Neutrophil (primary cell): ENCODE measurements around the gene TREM2.
"Not testable (repeated sequence)": the region's sequence is repeated elsewhere in the genome, so short reads cannot be mapped to it uniquely, and the experiment has no call there.

ENCODE experiments used
- H3K27ac ChIP-seq: fragments of 200-600 bp; sonication (generic); 2 replicates; pipeline ENCODE4 v1.5.1; 2016; ENCODE audit warnings: mild to moderate bottlenecking, moderate library complexity
- H3K27me3 ChIP-seq: fragments of 200-600 bp; sonication (generic); 2 replicates; pipeline ENCODE4 v1.6.0; 2016; ENCODE audit warnings: mild to moderate bottlenecking
- H3K36me3 ChIP-seq: fragments of 200-600 bp; sonication (generic); 2 replicates; pipeline ENCODE4 v1.5.1; 2017
- H3K4me1 ChIP-seq, 2 experiments: fragments of 200-600 bp in 1 of 2; sonication (generic) in 1 of 2; 1 replicate in 1 of 2; 2 replicates in 1 of 2; pipeline versions ENCODE4 v1.5.1 to v1.6.1; 2013 to 2016; ENCODE audit warnings: low read depth in 1 of 2, low read length in 1 of 2, mild to moderate bottlenecking in 1 of 2, moderate library complexity in 1 of 2; ENCODE audit not compliant: control insufficient read depth in 1 of 2, insufficient read depth in 1 of 2
- H3K4me3 ChIP-seq, 2 experiments: fragments of 200-600 bp in 1 of 2; sonication (generic) in 1 of 2; 1 replicate in 1 of 2; 2 replicates in 1 of 2; pipeline ENCODE4 v1.5.1; 2013 to 2016; ENCODE audit warnings: low read depth in 1 of 2, low read length in 1 of 2, mild to moderate bottlenecking in 1 of 2, moderate library complexity in 1 of 2
- H3K9me3 ChIP-seq: fragments of 200-600 bp; sonication (generic); 2 replicates; pipeline ENCODE4 v1.5.1; 2016
- TF ChIP-seq, protein P1 (sequence below): fragments of 200-600 bp; sonication (generic); IDR thresholded peaks from 2 replicates; pipeline ENCODE4 v1.5.1; 2016; ENCODE audit warnings: antibody characterized with exemption

The TREM2 gene

DNA sequence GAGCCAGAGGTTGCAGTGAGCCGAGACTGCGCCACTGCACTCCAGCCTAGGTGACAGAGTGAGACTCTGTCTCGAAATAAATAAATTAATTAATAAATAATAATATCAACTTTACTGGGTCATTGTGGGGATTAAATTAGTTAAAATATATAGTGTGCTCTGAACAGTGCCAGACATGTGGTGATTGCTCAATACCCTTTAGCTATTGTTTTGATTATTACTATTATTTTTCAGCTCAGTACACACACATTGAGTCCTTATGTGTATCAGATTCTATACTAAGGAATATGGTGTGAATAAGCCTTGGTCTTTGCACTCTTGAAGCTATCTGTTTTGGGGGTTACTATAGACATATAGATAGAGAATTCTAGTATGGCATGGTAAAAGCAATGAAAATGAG lies 37.6 kb downstream of the TREM2 start:
- Histone ChIP-seq H3K9me3 (no peaks in the 10 kb centered on the region), H3K27ac (no peak overlapping the region), H3K4me3 (no peak overlapping the region)

DNA sequence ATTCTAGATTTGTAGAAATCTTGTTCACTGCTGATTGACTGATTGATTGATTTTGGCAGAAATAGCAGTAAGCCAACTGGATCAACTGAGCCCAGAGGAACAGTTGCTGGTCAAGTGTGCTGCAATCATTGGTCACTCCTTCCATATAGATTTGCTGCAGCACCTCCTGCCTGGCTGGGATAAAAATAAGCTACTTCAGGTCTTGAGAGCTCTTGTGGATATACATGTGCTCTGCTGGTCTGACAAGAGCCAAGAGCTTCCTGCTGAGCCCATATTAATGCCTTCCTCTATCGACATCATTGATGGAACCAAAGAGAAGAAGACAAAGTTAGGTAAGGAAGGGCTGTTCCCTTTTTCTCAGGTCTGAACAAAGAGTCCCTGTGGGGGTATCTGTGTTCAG lies 40.0 kb downstream of the TREM2 start:
- Histone ChIP-seq H3K36me3 (peaks cover 28% of the 10 kb centered on the region), H3K27me3 (no peaks in the 10 kb centered on the region), H3K9me3 (no peaks in the 10 kb centered on the region), H3K4me3 (no peak overlapping the region), H3K4me1 (no peaks in the 10 kb centered on the region), H3K27ac (no peak overlapping the region)
- TF ChIP-seq, protein P1, sequence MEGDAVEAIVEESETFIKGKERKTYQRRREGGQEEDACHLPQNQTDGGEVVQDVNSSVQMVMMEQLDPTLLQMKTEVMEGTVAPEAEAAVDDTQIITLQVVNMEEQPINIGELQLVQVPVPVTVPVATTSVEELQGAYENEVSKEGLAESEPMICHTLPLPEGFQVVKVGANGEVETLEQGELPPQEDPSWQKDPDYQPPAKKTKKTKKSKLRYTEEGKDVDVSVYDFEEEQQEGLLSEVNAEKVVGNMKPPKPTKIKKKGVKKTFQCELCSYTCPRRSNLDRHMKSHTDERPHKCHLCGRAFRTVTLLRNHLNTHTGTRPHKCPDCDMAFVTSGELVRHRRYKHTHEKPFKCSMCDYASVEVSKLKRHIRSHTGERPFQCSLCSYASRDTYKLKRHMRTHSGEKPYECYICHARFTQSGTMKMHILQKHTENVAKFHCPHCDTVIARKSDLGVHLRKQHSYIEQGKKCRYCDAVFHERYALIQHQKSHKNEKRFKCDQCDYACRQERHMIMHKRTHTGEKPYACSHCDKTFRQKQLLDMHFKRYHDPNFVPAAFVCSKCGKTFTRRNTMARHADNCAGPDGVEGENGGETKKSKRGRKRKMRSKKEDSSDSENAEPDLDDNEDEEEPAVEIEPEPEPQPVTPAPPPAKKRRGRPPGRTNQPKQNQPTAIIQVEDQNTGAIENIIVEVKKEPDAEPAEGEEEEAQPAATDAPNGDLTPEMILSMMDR = no peak

More for the DNA sequence above, 37.6 kb downstream of the TREM2 start:
- no peaks in the 10 kb centered on the region for H3K4me1 ChIP-seq
- TF ChIP-seq, protein P1 = no peak
- H3K36me3 ChIP-seq = peaks cover 23% of the 10 kb centered on the region
- no peaks in the 10 kb centered on the region for H3K27me3 ChIP-seq

DNA sequence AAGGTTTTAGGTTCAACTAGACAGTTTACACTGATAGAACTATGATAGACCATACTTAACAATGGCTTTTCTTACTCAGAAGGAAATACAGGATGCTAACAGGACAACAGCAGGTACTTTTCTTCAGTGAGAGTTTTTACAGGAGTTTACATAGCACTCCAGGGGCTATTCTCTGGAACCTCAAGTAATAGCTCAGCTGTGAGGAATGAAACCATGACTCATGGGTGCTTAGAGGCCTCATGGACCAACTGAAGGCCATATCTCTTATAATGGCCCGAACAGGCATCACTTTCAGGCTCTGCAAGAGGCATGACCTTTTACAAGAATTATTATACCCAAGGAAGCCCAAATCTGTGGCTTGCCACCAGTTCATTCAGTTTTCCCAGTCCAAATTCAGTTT lies 40.5 kb downstream of the TREM2 start:
- H3K36me3 ChIP-seq = peaks cover 28% of the 10 kb centered on the region
- TF ChIP-seq, protein P1 = no peak
- H3K4me1 ChIP-seq = no peaks in the 10 kb centered on the region
- H3K4me3 ChIP-seq = no peak overlapping the region
- no peaks in the 10 kb centered on the region for H3K9me3 ChIP-seq
- H3K27ac ChIP-seq = no peak overlapping the region
- no peaks in the 10 kb centered on the region for H3K27me3 ChIP-seq

DNA sequence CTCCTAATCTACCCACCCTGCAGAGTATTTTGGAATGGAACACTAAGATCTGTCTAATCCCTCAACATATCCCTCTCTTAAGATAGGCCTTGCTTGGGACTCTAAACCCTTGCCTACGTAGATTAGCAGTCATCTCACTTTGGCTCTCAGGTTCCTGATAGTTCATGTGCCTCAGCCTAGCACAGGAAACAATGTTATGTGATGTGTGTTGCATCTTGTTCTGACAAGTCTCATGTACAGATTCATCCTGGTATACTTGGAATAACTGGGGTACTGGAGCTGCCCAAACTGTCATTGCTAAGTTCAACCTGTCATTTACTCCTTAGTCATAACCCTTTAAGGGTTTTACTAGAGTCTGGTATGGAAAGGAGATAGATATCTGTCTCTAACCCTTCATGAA lies 42.9 kb downstream of the TREM2 start:
- no peak overlapping the region for H3K27ac ChIP-seq

DNA sequence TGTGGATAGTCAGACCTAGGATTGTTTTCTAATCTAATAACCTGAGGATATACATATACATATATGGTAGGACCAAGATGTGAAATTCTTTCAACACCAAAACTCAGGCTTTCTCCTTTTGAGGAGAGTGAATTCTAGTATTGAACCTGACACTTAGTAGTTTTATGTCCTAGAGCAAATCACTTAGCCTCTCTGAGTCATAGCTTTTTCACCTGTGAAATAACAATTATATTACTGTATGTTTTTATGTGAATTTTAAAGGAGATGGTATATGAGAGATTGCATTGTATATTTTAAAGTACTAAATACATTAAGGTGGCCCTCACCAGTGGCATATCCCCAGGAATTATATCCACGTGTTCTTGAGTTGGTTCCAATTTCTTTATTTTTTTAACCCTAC lies 43.4 kb downstream of the TREM2 start:
- Histone ChIP-seq H3K4me1 (no peaks in the 10 kb centered on the region), H3K27ac (no peak overlapping the region), H3K27me3 (no peaks in the 10 kb centered on the region), H3K4me3 (no peak overlapping the region), H3K36me3 (peaks cover 28% of the 10 kb centered on the region), H3K9me3 (no peaks in the 10 kb centered on the region)
- TF ChIP-seq, protein P1 = no peak

More for the DNA sequence above, 42.9 kb downstream of the TREM2 start:
- Histone ChIP-seq H3K4me1 (no peaks in the 10 kb centered on the region), H3K4me3 (no peak overlapping the region), H3K27me3 (no peaks in the 10 kb centered on the region), H3K9me3 (no peaks in the 10 kb centered on the region), H3K36me3 (peaks cover 28% of the 10 kb centered on the region)
- TF ChIP-seq, protein P1 = no peak

DNA sequence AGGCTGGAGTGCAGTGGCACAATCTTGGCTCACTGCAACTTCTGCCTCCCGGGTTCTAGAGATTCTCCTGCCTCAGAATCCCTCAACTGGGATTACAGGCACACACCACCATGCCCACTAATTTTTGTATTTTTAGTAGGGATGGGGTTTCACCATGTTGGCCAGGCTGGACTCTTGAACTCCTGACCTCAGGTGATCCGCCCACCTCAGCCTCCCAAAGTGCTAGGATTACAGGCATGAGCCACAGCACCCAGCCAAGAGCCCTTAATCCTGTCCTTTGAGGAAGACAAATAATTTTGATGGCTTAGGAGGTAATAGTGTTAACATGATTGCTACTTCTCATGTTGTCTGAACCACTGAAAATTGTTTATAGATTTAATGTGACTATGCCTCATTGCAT lies 47.9 kb downstream of the TREM2 start:
- H3K36me3 ChIP-seq = peaks cover 13% of the 10 kb centered on the region
- not testable (repeated sequence) for H3K27me3 ChIP-seq, H3K27ac ChIP-seq, H3K4me1 ChIP-seq, H3K4me3 ChIP-seq, H3K9me3 ChIP-seq
